ENCODE data around the gene KIF3A.

The KIF3A gene

GRCh38 chr5:132770476-132771159, 33.3 kb upstream of the KIF3A start:
- no peak for DNase-seq (ENCODE audit: low spot score)
- TF ChIP-seq CTCF (IDR thresholded peaks at IDR 0.05; ENCODE audit: extremely low read depth, missing control alignments), result no peak

GRCh38 chr5:132768485-132768868, 31.1 kb upstream of the KIF3A start:
- DNase-seq (ENCODE audit: low spot score), result no peak
- no peak for TF ChIP-seq CTCF (IDR thresholded peaks at IDR 0.05; ENCODE audit: extremely low read depth, missing control alignments)

GRCh38 chr5:132767150-132767549, 29.8 kb upstream of the KIF3A start:
- DNase-seq (ENCODE audit: low spot score), result no peak
- TF ChIP-seq CTCF (IDR thresholded peaks at IDR 0.05; ENCODE audit: extremely low read depth, missing control alignments), result no peak

GRCh38 chr5:132766806-132767055, 29.4 kb upstream of the KIF3A start:
- no peak for DNase-seq (ENCODE audit: low spot score)
- no peak for TF ChIP-seq CTCF (IDR thresholded peaks at IDR 0.05; ENCODE audit: extremely low read depth, missing control alignments)

GRCh38 chr5:132766020-132766805, 28.9 kb upstream of the KIF3A start:
- DNase-seq (ENCODE audit: low spot score), result no peak
- no peak for TF ChIP-seq CTCF (IDR thresholded peaks at IDR 0.05; ENCODE audit: extremely low read depth, missing control alignments)

GRCh38 chr5:132765311-132766019, 28.1 kb upstream of the KIF3A start:
- no peak for DNase-seq (ENCODE audit: low spot score)
- no peak for TF ChIP-seq CTCF (IDR thresholded peaks at IDR 0.05; ENCODE audit: extremely low read depth, missing control alignments)

GRCh38 chr5:132764671-132765238, 27.4 kb upstream of the KIF3A start:
- TF ChIP-seq CTCF (IDR thresholded peaks at IDR 0.05; ENCODE audit: extremely low read depth, missing control alignments), result no peak
- DNase-seq (ENCODE audit: low spot score), result no peak
